SU-DHL-6 (cell line): ENCODE data around the gene MDN1.
"Not testable (repeated sequence)": the region's sequence is repeated elsewhere in the genome, so short reads cannot be mapped to it uniquely, and the experiment has no call there.

Source experiments
- H2AFZ ChIP-seq: fragments of 200-600 bp; sonication (generic); 2 replicates; pipeline ENCODE4 v1.6.1; 2014; ENCODE audit warnings: low read depth, mild to moderate bottlenecking, moderate library complexity, mixed read lengths, antibody characterized with exemption, low read length; ENCODE audit not compliant: severe bottlenecking
- H3F3A ChIP-seq: fragments of 200-600 bp; shearing (Covaris generic); 2 replicates; pipeline ENCODE4 v1.6.0; 2016; ENCODE audit warnings: antibody characterized with exemption, mild to moderate bottlenecking; ENCODE audit not compliant: insufficient read depth
- H3K27ac ChIP-seq: fragments of 200-600 bp; sonication (generic); 2 replicates; pipeline ENCODE4 v1.5.1; 2016; ENCODE audit warnings: low read depth, mild to moderate bottlenecking, low read length, moderate library complexity, mixed read lengths
- H3K27me3 ChIP-seq: fragments of 200-600 bp; sonication (generic), shearing (Covaris generic); 2 replicates; pipeline ENCODE4 v1.6.0; 2014; ENCODE audit warnings: mild to moderate bottlenecking, low read length
- H3K36me3 ChIP-seq: fragments of 200-600 bp; sonication (generic); 2 replicates; pipeline ENCODE4 v1.6.1; 2014; ENCODE audit warnings: mild to moderate bottlenecking, low read length, mixed read lengths
- H3K4me2 ChIP-seq: fragments of 300-600, 200-600 bp; shearing (Covaris generic), sonication (generic); 2 replicates; pipeline ENCODE4 v1.6.0; 2014; ENCODE audit warnings: low read length, low read depth, mild to moderate bottlenecking; ENCODE audit not compliant: poor library complexity, severe bottlenecking
- H3K4me3 ChIP-seq: fragments of 200-600 bp; sonication (generic); 2 replicates; pipeline ENCODE4 v1.5.1; 2014; ENCODE audit warnings: antibody characterized with exemption, low read length, mild to moderate bottlenecking, mixed read lengths; ENCODE audit not compliant: insufficient read depth, poor library complexity, severe bottlenecking
- H3K79me2 ChIP-seq: fragments of 200-600 bp; sonication (generic); 2 replicates; pipeline ENCODE4 v1.6.1; 2014; ENCODE audit warnings: mild to moderate bottlenecking, low read length, moderate library complexity; ENCODE audit not compliant: insufficient read depth
- H3K9ac ChIP-seq: fragments of 200-600 bp; sonication (generic); 2 replicates; pipeline ENCODE4 v1.7.0; 2014; ENCODE audit warnings: mild to moderate bottlenecking, low read length
- H3K9me2 ChIP-seq: fragments of 200-600 bp; sonication (generic); replicated peaks from 2 replicates; pipeline ENCODE4 v1.6.1; 2014; ENCODE audit warnings: low read length; ENCODE audit not compliant: insufficient read depth
- H3K9me3 ChIP-seq: fragments of 200-600 bp; sonication (generic); 2 replicates; pipeline ENCODE4 v1.6.1; 2014; ENCODE audit warnings: low read length, mixed read lengths; ENCODE audit not compliant: insufficient read depth
- H4K20me1 ChIP-seq: fragments of 200-600 bp; sonication (generic); 2 replicates; pipeline ENCODE4 v1.6.1; 2014; ENCODE audit warnings: low read depth, mild to moderate bottlenecking, antibody characterized with exemption, low read length, moderate library complexity, mixed read lengths
- CTCF ChIP-seq: fragments of 200-600 bp; sonication (generic); IDR thresholded peaks from one replicate; pipeline ENCODE4 v1.5.1; 2017; ENCODE audit warnings: antibody characterized with exemption, mild to moderate bottlenecking, low read length, moderate library complexity; ENCODE audit not compliant: insufficient read depth, poor library complexity, severe bottlenecking
- EZH2phosphoT487 ChIP-seq: fragments of 200-600 bp; sonication (generic), shearing (Covaris generic); conservative IDR thresholded peaks from 2 replicates; pipeline ENCODE4 v1.6.1; 2018; ENCODE audit warnings: mild to moderate bottlenecking, antibody characterized with exemption, low read length, moderate library complexity, mixed read lengths

The MDN1 gene

DNA sequence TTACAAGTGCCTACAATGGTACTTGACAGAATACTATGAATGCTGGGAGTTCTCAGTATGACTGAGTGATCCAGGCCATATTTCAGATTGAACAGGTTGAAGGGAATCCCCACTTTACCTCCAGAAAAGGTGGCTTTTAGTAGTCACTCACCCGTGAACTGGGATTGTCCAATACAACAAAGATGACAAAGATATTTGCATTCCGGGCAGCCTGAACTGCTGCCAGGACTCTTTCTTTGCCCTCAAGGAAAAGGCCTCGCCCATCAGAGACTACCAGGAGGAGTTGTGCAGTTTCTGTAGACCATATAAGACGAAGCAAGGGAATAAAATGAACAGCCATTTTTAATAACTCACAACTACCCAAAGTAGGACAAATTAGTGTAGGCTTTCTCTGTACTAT, 174.7 kb downstream of the MDN1 start:
- no peak overlapping the region for H3K9ac ChIP-seq
- peaks cover 18% of the 10 kb centered on the region; the same call in 1 of the 2 replicates for H3K36me3 ChIP-seq
- H3K9me3 ChIP-seq = no peaks in the 10 kb centered on the region
- H3K27ac ChIP-seq = no peak overlapping the region
- no peak overlapping the region for H3K4me3 ChIP-seq
- TF ChIP-seq EZH2phosphoT487 (no peak), CTCF (no peak)
- no peak overlapping the region for H3K4me2 ChIP-seq
- H3K27me3 ChIP-seq = no peaks in the 10 kb centered on the region
- H2AFZ ChIP-seq = no peak overlapping the region
- H3K79me2 ChIP-seq = peaks cover 8% of the 10 kb centered on the region; the same call in 1 of the 2 replicates
- H3K9me2 ChIP-seq = no peaks in the 10 kb centered on the region
- peaks cover 9% of the 10 kb centered on the region for H3F3A ChIP-seq
- no peaks in the 10 kb centered on the region for H4K20me1 ChIP-seq

DNA sequence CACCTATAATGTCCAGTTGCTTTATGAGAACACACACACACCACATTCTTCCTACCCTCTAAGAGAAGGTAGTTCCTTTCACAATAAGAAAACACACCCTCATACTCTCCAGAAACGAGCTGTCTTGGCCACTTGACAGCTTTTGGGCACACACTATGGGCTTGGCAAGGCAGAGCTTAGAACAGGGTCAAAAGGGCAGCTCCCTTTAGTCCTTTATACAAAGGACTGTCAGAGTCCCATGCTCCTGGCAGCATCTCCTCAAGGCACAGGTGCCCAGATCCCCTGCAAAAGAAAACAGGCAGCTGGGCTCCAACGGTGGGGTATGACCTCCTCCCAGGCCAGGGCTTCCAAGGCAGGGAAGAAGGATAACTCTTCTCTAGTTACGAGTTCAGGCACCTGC, 176.2 kb downstream of the MDN1 start:
- peaks cover 13% of the 10 kb centered on the region; the same call in 1 of the 2 replicates for H3K36me3 ChIP-seq
- no peaks in the 10 kb centered on the region for H3K27me3 ChIP-seq

DNA sequence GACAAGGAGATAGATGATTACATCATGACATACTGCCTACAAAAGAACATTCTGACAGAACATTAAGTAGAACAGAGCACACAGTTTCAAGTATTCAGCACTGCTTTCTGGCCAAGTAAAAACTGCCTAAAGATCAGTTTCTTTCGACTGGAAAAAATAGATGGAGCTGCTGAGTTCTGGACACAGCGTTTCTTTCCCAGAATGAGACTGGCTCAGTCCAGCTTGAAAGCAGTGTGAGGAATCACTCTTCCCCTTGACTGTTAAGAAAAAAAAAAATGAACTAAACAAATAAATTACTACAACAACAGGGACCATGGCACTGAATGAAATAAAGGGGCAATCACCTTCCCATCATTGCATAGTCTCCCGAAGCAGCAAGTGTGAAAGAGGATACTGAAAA, 176.6 kb downstream of the MDN1 start:
- no peaks in the 10 kb centered on the region for H3K9me3 ChIP-seq
- H3K27ac ChIP-seq = no peak overlapping the region
- H4K20me1 ChIP-seq = no peaks in the 10 kb centered on the region
- no peak overlapping the region for H3K4me2 ChIP-seq
- peaks cover 13% of the 10 kb centered on the region; the same call in 1 of the 2 replicates for H3K36me3 ChIP-seq
- H3K27me3 ChIP-seq = no peaks in the 10 kb centered on the region
- no peak for TF ChIP-seq EZH2phosphoT487
- TF ChIP-seq CTCF = no peak
- no peak overlapping the region for H3K9ac ChIP-seq
- peaks cover 10% of the 10 kb centered on the region for H3F3A ChIP-seq
- H2AFZ ChIP-seq = no peak overlapping the region
- H3K4me3 ChIP-seq = no peak overlapping the region
- peaks cover 19% of the 10 kb centered on the region; the same call in 1 of the 2 replicates for H3K79me2 ChIP-seq
- no peaks in the 10 kb centered on the region for H3K9me2 ChIP-seq

More for the DNA sequence above, 176.2 kb downstream of the MDN1 start:
- no peak overlapping the region for H2AFZ ChIP-seq
- TF ChIP-seq EZH2phosphoT487 (no peak), CTCF (no peak)
- H3K79me2 ChIP-seq = peaks cover 16% of the 10 kb centered on the region; the same call in 1 of the 2 replicates
- no peak overlapping the region for H3K4me3 ChIP-seq
- H4K20me1 ChIP-seq = no peaks in the 10 kb centered on the region
- H3F3A ChIP-seq = peaks cover 8% of the 10 kb centered on the region
- no peak overlapping the region for H3K4me2 ChIP-seq
- H3K27ac ChIP-seq = no peak overlapping the region
- H3K9ac ChIP-seq = no peak overlapping the region
- no peaks in the 10 kb centered on the region for H3K9me2 ChIP-seq
- H3K9me3 ChIP-seq = no peaks in the 10 kb centered on the region

- not testable (repeated sequence) for H3K9ac ChIP-seq, H3K9me2 ChIP-seq, H3K4me2 ChIP-seq, H3K4me3 ChIP-seq, H3K27ac ChIP-seq, H3K27me3 ChIP-seq, H2AFZ ChIP-seq, H3K9me3 ChIP-seq, H4K20me1 ChIP-seq
- Histone ChIP-seq H3K79me2 (peaks cover 24% of the 10 kb centered on the region; the same call in 1 of the 2 replicates), H3F3A (peaks cover 14% of the 10 kb centered on the region), H3K36me3 (peaks cover 21% of the 10 kb centered on the region)
These were observed 178.0 kb downstream of the MDN1 start for GRCh38 chr6:89641581-89641980.
